Measurements from ENCODE around the gene ZNF672. TPM values are rescaled to one million over a fixed set of nuclear protein-coding genes. Genes with fewer than 3 reads are reported as not detected.

Gene ZNF672
- polyA plus RNA-seq, 1 experiment, result 17.1 TPM

GRCh38 chr1:248892590-248892989 lies 54.6 kb downstream of the ZNF672 start:
- no peak for TF ChIP-seq CTCF (IDR thresholded peaks at IDR 0.05; ENCODE audit: insufficient read depth, low read depth, low read length)
- ChIA-PET CTCF (no interaction called here), POLR2A (no interaction called here)

GRCh38 chr1:248894837-248895236 lies 56.8 kb downstream of the ZNF672 start:
- no peak for DNase-seq (ENCODE audit: low read depth)
- Histone ChIP-seq H3K27me3 (ENCODE audit: control insufficient read depth, insufficient read depth, low read length) (peaks cover 11% of the 10 kb centered on the region; the same call in 1 of the 2 replicates), H3K36me3 (ENCODE audit: control insufficient read depth, insufficient read depth, low read length) (no peaks in the 10 kb centered on the region), H3K4me3 (ENCODE audit: low read depth, low read length) (no peak overlapping the region)
- ChIA-PET POLR2A (no interaction called here), CTCF (no interaction called here)
- TF ChIP-seq CTCF (IDR thresholded peaks at IDR 0.05; ENCODE audit: insufficient read depth, low read depth, low read length), result no peak

More at GRCh38 chr1:248892590-248892989, 54.6 kb downstream of the ZNF672 start:
- no peak overlapping the region for H3K4me3 ChIP-seq (ENCODE audit: low read depth, low read length)
- DNase-seq (ENCODE audit: low read depth), result no peak
- no peaks in the 10 kb centered on the region for H3K36me3 ChIP-seq (ENCODE audit: control insufficient read depth, insufficient read depth, low read length)
- H3K27me3 ChIP-seq (ENCODE audit: control insufficient read depth, insufficient read depth, low read length), result peaks cover 7% of the 10 kb centered on the region; the same call in 1 of the 2 replicates

- no peak for TF ChIP-seq CTCF (IDR thresholded peaks at IDR 0.05; ENCODE audit: insufficient read depth, low read depth, low read length)
- POLR2A ChIA-PET, result no interaction called here
- no peak for DNase-seq (ENCODE audit: low read depth)
- Histone ChIP-seq H3K4me3 (ENCODE audit: low read depth, low read length) (no peak overlapping the region), H3K36me3 (ENCODE audit: control insufficient read depth, insufficient read depth, low read length) (no peaks in the 10 kb centered on the region), H3K27me3 (ENCODE audit: control insufficient read depth, insufficient read depth, low read length) (peaks cover 11% of the 10 kb centered on the region; the same call in 1 of the 2 replicates)
- CTCF ChIA-PET, result no interaction called here
These were observed 59.7 kb downstream of the ZNF672 start for GRCh38 chr1:248897412-248898337.

Small RNA genes lying within 50 kb of the gene (small RNA-seq; reads per million reads assigned to genes)
- gene MIR3124 (ENCODE audit: insufficient read length, low read depth, low replicate concordance), result not detected

Other genes with a start within 250 kb of the ZNF672 start
- not detected in 2 replicates for gene OR2T10, start 240.5 kb upstream of the ZNF672 start, polyA plus RNA-seq (2011; rRNA removed)
- not detected in 2 replicates for gene OR2T11, start 203.1 kb upstream of the ZNF672 start, polyA plus RNA-seq (2011; rRNA removed)
- gene OR2T35, start 192.9 kb upstream of the ZNF672 start, polyA plus RNA-seq (2011; rRNA removed), result not detected in 2 replicates
- gene OR2T27, start 182.7 kb upstream of the ZNF672 start, polyA plus RNA-seq (2011; rRNA removed), result not detected in 2 replicates
- gene OR14I1, start 135.5 kb upstream of the ZNF672 start, polyA plus RNA-seq (2011; rRNA removed), result not detected in 2 replicates
- not detected in 2 replicates for gene LYPD8, start 82.5 kb upstream of the ZNF672 start, polyA plus RNA-seq (2011; rRNA removed)
- gene SH3BP5L, start 12.3 kb upstream of the ZNF672 start, polyA plus RNA-seq (2011; rRNA removed), result 23.2 and 32.5 TPM in 2 replicates
- gene ZNF692, start 20.9 kb downstream of the ZNF672 start, polyA plus RNA-seq (2011; rRNA removed), result 13.1 and 19.5 TPM in 2 replicates
- gene PGBD2, start 68.0 kb downstream of the ZNF672 start, polyA plus RNA-seq (2011; rRNA removed), result 3.8 and 4.2 TPM in 2 replicates

Measured in BJ (cell line).